Measurements from ENCODE around the gene ACVR1. TPM values are rescaled to one million over a fixed set of nuclear protein-coding genes. Genes with fewer than 3 reads are reported as not detected.

ACVR1 gene
- total RNA-seq, 1 donor from 2014 or later, result 36.3 TPM

DNA sequence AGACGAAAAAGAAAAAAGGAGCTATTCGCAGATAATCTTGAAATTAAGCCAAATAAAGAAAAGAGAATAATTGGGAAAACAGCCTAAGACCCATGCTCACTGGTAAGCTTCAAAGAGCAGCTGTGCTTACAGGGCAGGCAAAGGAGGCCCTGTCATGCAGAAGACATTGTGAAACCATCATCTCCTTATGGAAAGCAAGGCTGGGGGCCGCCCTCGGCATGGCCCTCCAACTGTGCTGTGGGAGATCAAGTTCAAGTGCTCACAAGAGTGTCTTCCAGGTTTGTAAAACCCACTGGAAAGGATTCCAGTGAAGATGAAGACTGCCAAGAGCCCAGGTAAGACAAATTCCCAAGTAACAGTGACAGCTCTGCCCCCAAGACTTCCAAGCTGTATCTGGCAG lies 32.2 kb downstream of the ACVR1 start:
- TF ChIP-seq, protein P1, sequence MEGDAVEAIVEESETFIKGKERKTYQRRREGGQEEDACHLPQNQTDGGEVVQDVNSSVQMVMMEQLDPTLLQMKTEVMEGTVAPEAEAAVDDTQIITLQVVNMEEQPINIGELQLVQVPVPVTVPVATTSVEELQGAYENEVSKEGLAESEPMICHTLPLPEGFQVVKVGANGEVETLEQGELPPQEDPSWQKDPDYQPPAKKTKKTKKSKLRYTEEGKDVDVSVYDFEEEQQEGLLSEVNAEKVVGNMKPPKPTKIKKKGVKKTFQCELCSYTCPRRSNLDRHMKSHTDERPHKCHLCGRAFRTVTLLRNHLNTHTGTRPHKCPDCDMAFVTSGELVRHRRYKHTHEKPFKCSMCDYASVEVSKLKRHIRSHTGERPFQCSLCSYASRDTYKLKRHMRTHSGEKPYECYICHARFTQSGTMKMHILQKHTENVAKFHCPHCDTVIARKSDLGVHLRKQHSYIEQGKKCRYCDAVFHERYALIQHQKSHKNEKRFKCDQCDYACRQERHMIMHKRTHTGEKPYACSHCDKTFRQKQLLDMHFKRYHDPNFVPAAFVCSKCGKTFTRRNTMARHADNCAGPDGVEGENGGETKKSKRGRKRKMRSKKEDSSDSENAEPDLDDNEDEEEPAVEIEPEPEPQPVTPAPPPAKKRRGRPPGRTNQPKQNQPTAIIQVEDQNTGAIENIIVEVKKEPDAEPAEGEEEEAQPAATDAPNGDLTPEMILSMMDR (IDR thresholded peaks at IDR 0.05; ENCODE audit: partially characterized antibody, unreplicated experiment), result no peak
- Mint-ChIP-seq H3K36me3 (ENCODE audit: unreplicated experiment) (no peaks in the 10 kb centered on the region), H3K27me3 (ENCODE audit: unreplicated experiment) (peaks cover 9% of the 10 kb centered on the region), H3K4me1 (ENCODE audit: low read depth, unreplicated experiment) (peaks cover 25% of the 10 kb centered on the region), H3K4me3 (ENCODE audit: unreplicated experiment) (no peak overlapping the region), H3K9me3 (ENCODE audit: unreplicated experiment) (peaks cover 9% of the 10 kb centered on the region), H3K27ac (ENCODE audit: unreplicated experiment) (no peak overlapping the region)
- DNase-seq, result no peak

DNA sequence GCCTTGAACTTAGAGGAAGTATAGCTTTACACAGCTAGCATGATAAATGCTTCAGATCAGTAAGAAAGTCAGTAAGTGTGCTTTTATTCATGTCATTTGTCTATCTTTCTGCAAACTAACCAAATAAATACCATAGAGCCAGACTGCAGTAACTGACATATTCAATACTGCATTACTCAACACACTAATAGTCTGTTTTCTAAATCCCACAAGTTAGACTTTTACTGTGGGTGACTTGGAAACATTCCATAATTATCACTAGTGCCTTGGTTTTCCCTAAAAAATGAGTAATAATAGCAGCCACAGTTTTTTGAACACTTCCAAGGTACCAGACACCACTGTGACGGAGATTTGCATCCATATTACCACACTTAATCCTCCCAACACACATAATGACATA lies 33.0 kb downstream of the ACVR1 start:
- Mint-ChIP-seq H3K4me1 (ENCODE audit: low read depth, unreplicated experiment) (peaks cover 32% of the 10 kb centered on the region), H3K4me3 (ENCODE audit: unreplicated experiment) (no peak overlapping the region), H3K27me3 (ENCODE audit: unreplicated experiment) (peaks cover 14% of the 10 kb centered on the region), H3K27ac (ENCODE audit: unreplicated experiment) (no peak overlapping the region), H3K9me3 (ENCODE audit: unreplicated experiment) (peaks cover 16% of the 10 kb centered on the region), H3K36me3 (ENCODE audit: unreplicated experiment) (no peaks in the 10 kb centered on the region)
- TF ChIP-seq, protein P1 (IDR thresholded peaks at IDR 0.05; ENCODE audit: partially characterized antibody, unreplicated experiment), result no peak
- no peak for DNase-seq

DNA sequence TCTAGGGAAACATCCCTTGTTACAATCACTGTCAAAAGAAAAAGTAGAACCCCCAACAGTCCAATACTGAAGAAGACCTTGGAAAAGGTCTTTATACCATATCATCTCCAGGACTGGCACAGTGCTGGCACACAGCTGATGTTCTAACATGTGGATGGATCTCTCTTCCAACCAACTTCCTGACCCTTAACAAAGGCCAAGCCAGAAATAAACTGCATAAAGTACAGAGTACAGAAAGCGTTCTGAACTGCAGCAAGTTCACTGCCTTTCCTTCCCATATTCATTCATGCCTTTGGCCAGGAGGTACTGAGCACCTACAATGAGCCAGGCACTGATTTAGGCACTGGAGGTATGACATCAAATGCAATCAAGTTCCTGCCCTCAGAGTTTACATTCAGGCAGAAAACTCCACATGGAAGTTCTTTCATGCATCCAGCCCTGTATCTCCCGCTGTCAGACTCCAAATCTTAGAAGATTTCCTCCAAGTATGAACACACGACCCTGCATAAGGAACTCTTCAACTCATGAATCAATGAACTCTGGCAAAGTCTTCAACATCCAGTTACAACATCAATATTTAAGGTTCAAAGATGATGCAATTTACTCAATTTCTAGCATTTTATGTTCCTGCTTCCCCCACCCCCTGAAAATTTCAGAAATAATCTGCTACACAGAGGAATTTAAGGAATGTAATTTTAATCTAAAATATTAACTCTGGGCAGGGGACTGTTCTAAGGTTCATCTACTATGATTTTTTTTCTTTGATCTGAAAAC lies 33.8 kb downstream of the ACVR1 start:
- no peak for DNase-seq
- peaks cover 18% of the 10 kb centered on the region for H3K9me3 Mint-ChIP-seq (ENCODE audit: unreplicated experiment)
- H3K27ac Mint-ChIP-seq (ENCODE audit: unreplicated experiment), result peak overlapping the region; percentile 53
- H3K36me3 Mint-ChIP-seq (ENCODE audit: unreplicated experiment), result no peaks in the 10 kb centered on the region
- H3K4me1 Mint-ChIP-seq (ENCODE audit: low read depth, unreplicated experiment), result peaks cover 37% of the 10 kb centered on the region
- TF ChIP-seq, protein P1 (IDR thresholded peaks at IDR 0.05; ENCODE audit: partially characterized antibody, unreplicated experiment), result no peak
- no peak overlapping the region for H3K4me3 Mint-ChIP-seq (ENCODE audit: unreplicated experiment)
- peaks cover 14% of the 10 kb centered on the region for H3K27me3 Mint-ChIP-seq (ENCODE audit: unreplicated experiment)

DNA sequence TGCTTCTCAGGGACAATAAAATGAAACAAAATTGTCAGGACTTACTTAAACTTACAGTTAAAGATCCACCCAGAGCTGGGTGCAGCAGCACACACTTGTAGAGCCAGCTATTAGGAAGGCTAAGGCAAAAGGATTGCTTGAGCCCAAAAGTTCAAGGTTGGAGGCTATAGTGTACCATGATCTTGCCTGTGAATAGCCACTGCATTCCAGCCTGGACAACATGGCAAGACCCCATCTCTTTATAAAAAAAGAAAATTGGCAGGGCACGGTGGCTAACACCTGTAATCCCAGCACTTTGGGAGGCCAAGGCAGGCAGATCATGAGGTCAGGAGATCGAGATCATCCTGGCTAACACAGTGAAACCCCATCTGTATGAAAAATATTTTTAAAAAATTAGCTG lies 34.6 kb downstream of the ACVR1 start:
- H3K9me3 Mint-ChIP-seq (ENCODE audit: unreplicated experiment), result peaks cover 18% of the 10 kb centered on the region
- peak overlapping the region; percentile 100 for H3K27ac Mint-ChIP-seq (ENCODE audit: unreplicated experiment)
- no peak overlapping the region for H3K4me3 Mint-ChIP-seq (ENCODE audit: unreplicated experiment)
- peaks cover 44% of the 10 kb centered on the region for H3K4me1 Mint-ChIP-seq (ENCODE audit: low read depth, unreplicated experiment)
- H3K27me3 Mint-ChIP-seq (ENCODE audit: unreplicated experiment), result peaks cover 14% of the 10 kb centered on the region
- DNase-seq, result no peak
- TF ChIP-seq, protein P1 (IDR thresholded peaks at IDR 0.05; ENCODE audit: partially characterized antibody, unreplicated experiment), result no peak
- no peaks in the 10 kb centered on the region for H3K36me3 Mint-ChIP-seq (ENCODE audit: unreplicated experiment)

DNA sequence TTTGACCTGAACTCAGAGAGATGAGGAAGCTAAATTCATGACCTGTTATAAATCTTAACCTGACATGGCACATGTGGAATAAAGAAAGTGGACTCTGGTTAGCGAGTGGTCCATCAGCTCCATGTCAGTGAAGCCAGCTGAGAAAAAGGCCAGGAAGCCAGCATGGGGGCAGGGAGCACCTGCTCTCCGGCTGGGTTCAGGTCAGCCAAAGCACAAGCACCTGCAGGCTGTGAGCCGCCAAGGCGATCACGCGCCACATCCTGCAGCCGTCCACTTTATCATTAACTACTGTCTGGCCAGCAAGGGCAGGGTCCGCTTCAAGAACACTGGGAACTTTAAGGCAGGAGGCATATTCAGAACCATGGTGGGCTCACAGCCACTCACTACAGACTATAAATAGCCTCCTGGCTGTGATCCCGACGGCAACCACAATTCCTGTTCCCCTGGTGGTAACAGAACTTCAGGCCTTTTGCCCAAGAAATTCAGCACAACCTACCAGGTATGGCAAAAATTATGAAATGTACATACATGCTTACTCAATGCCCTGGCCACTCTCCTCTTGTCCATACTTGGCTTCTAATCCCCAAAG lies 35.5 kb downstream of the ACVR1 start:
- Mint-ChIP-seq H3K36me3 (ENCODE audit: unreplicated experiment) (no peaks in the 10 kb centered on the region), H3K27me3 (ENCODE audit: unreplicated experiment) (peaks cover 14% of the 10 kb centered on the region), H3K4me3 (ENCODE audit: unreplicated experiment) (peak overlapping the region; percentile 39), H3K9me3 (ENCODE audit: unreplicated experiment) (peaks cover 21% of the 10 kb centered on the region), H3K27ac (ENCODE audit: unreplicated experiment) (peak overlapping the region; percentile 100), H3K4me1 (ENCODE audit: low read depth, unreplicated experiment) (peaks cover 52% of the 10 kb centered on the region)
- no peak for DNase-seq
- TF ChIP-seq, protein P1 (IDR thresholded peaks at IDR 0.05; ENCODE audit: partially characterized antibody, unreplicated experiment), result no peak

Data from glutamatergic neuron (in vitro differentiated cells).